Measurements from ENCODE around the gene DLG2. TPM values are rescaled to one million over a fixed set of nuclear protein-coding genes. Genes with fewer than 3 reads are reported as not detected.

DLG2 gene
- total and polyA plus RNA-seq, 2 donors (not counting 3 experiments of a cell fraction or from before 2014, with no cell fraction given), result 0.15 to 1.1 TPM

GRCh38 chr11:83692675-83693074 lies 1934.5 kb downstream of the DLG2 start:
- FAIRE-seq, result no peak

More at GRCh38 chr11:83692675-83693074, 1934.5 kb downstream of the DLG2 start:
- no peaks in the 10 kb centered on the region for H3K9me1 ChIP-seq (replicated peaks; ENCODE audit: control insufficient read depth, extremely low read depth, insufficient read depth, low read length)
- H3K4me3 ChIP-seq (replicated peaks in 1 of 3; ENCODE audit: insufficient read depth in 1 of 3, low read depth in 1 of 3, low read length in 3 of 3), result no peak overlapping the region
- H3K4me2 ChIP-seq (ENCODE audit: insufficient read depth, low read length), result no peak overlapping the region
- H3K9me3 ChIP-seq (replicated peaks; ENCODE audit: control insufficient read depth, insufficient read depth, low read length), result no peaks in the 10 kb centered on the region
- no TSS peak for BruUV-seq (replicated peaks)
- H3K79me2 ChIP-seq (ENCODE audit: control insufficient read depth, insufficient read depth, low read length), result no peaks in the 10 kb centered on the region
- no peak for DNase-seq (ENCODE audit: low read depth, low spot score)
- TF ChIP-seq MAX (IDR thresholded peaks at IDR 0.05; ENCODE audit: insufficient read depth, insufficient read length), result no peak
- TF ChIP-seq JUN (IDR thresholded peaks at IDR 0.05; ENCODE audit: borderline replicate concordance, insufficient read depth, insufficient read length, low read depth), result no peak
- no peak for TF ChIP-seq POLR2AphosphoS5 (IDR thresholded peaks at IDR 0.05; ENCODE audit: insufficient read depth, low read depth, low read length)
- TF ChIP-seq POLR2A (IDR thresholded peaks at IDR 0.05; ENCODE audit: low read depth, low read length), result no peak
- TF ChIP-seq, protein P1, sequence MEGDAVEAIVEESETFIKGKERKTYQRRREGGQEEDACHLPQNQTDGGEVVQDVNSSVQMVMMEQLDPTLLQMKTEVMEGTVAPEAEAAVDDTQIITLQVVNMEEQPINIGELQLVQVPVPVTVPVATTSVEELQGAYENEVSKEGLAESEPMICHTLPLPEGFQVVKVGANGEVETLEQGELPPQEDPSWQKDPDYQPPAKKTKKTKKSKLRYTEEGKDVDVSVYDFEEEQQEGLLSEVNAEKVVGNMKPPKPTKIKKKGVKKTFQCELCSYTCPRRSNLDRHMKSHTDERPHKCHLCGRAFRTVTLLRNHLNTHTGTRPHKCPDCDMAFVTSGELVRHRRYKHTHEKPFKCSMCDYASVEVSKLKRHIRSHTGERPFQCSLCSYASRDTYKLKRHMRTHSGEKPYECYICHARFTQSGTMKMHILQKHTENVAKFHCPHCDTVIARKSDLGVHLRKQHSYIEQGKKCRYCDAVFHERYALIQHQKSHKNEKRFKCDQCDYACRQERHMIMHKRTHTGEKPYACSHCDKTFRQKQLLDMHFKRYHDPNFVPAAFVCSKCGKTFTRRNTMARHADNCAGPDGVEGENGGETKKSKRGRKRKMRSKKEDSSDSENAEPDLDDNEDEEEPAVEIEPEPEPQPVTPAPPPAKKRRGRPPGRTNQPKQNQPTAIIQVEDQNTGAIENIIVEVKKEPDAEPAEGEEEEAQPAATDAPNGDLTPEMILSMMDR (IDR thresholded peaks at IDR 0.05; ENCODE audit: extremely low read depth in 1 of 2, insufficient read depth in 1 of 2, low read depth in 1 of 2, low read length in 2 of 2), result no peak
- TF ChIP-seq MYC (IDR thresholded peaks at IDR 0.05; ENCODE audit: low read depth, low read length), result no peak
- TF ChIP-seq FOS (IDR thresholded peaks at IDR 0.05; ENCODE audit: borderline replicate concordance, insufficient read depth, low read length), result no peak
- no peak for TF ChIP-seq EZH2 (IDR thresholded peaks at IDR 0.05; ENCODE audit: borderline replicate concordance, low read depth, low read length, severe bottlenecking)
- TF ChIP-seq GATA2 (IDR thresholded peaks at IDR 0.05; ENCODE audit: insufficient read depth, insufficient read length, low read depth, low read length), result no peak
- no peak overlapping the region for H2AFZ ChIP-seq (ENCODE audit: low read depth, low read length)
- POLR2A ChIA-PET, result no interaction called here
- intact Hi-C loops (cut with micrococcal nuclease) (no loop called here), dilution Hi-C loops (cut with MboI; ENCODE audit: extremely low pct_ligation_motif_present, low sequenced_read_pairs) (no loop called here)
- H3K27me3 ChIP-seq (ENCODE audit: control insufficient read depth in 2 of 2, insufficient read depth in 2 of 2, low read length in 2 of 2), result no peaks in the 10 kb centered on the region
- CTCF ChIA-PET, result interaction anchor here (1.0 kb wide), 1 partner anchor 67 kb away, joined by 4 read pairs; no protein-coding TSS in a partner anchor
- no peaks in the 10 kb centered on the region for H3K4me1 ChIP-seq (ENCODE audit: control insufficient read depth, extremely low read depth, insufficient read depth, low read length)
- H3K27ac ChIP-seq (ENCODE audit: insufficient read depth, low read depth, low read length), result no peak overlapping the region
- H4K20me1 ChIP-seq (replicated peaks; ENCODE audit: control insufficient read depth, extremely low read depth, insufficient read depth, low read length), result no peaks in the 10 kb centered on the region
- H3K9ac ChIP-seq (replicated peaks; ENCODE audit: extremely low read depth, insufficient read depth, low read length), result no peak overlapping the region
- no peaks in the 10 kb centered on the region for H3K36me3 ChIP-seq (ENCODE audit: control insufficient read depth in 2 of 2, extremely low read depth in 1 of 2, insufficient read depth in 2 of 2, low read length in 2 of 2)
